GM12878 (cell line): ENCODE results near the gene CCDC106. TPM values are rescaled to one million over a fixed set of nuclear protein-coding genes. Genes with fewer than 3 reads are reported as not detected.

Source experiments
- EGR1 ChIP-seq, 2 experiments: IDR thresholded peaks; 1 replicate in 1 of 2; 2 replicates in 1 of 2; pipeline ENCODE4 v1.6.1; 2011 to 2012; ENCODE audit warnings: low read depth in 2 of 2, low read length in 2 of 2, borderline replicate concordance in 1 of 2, mild to moderate bottlenecking in 1 of 2, moderate library complexity in 1 of 2
- TAF1 ChIP-seq: IDR thresholded peaks from 2 replicates; pipeline ENCODE4 v1.6.1; 2011; ENCODE audit warnings: mild to moderate bottlenecking, low read depth, low read length, borderline replicate concordance
- polyA plus RNA-seq, 11 experiments: library from polyadenylated mRNA; depleted of rRNA in 4 of 11; unstranded in 6 of 11; stranded (reverse) in 5 of 11; fragments of >200 nt; fragmentation: Nextera tagmentation in 4 of 11; fragmentation: Illumina TruSeq in 1 of 11; extraction: Ambion mirVana in 4 of 11; extraction: Trizol in 1 of 11; gene quantifications; 1 replicate in 1 of 11; 2 replicates in 10 of 11; pipeline versions ENCODE4 v1.2.1 to v1.2.3, GENCODE V29; 2011 to 2016; ENCODE audit warnings: inconsistent platforms in 2 of 11, missing spikeins in 2 of 11, low read depth in 1 of 11
- total RNA-seq, 4 experiments: library from RNA; depleted of rRNA in 3 of 4; stranded (reverse); fragments of >200 nt in 3 of 4; fragmentation: Illumina TruSeq in 1 of 4; extraction: Trizol in 1 of 4; gene quantifications; 2 replicates each; pipeline versions ENCODE4 v1.2.1 to v1.2.3, GENCODE V29; 2013 to 2021
- TF ChIP-seq, protein P1 (sequence below): IDR thresholded peaks from 2 replicates; pipeline ENCODE4 v1.6.1; 2012; ENCODE audit warnings: improper control_type of control experiment, low read depth, low read length; ENCODE audit not compliant: insufficient replicate concordance
- TF ChIP-seq, protein P2 (sequence below): fragments of 450-650 bp; IDR thresholded peaks from 2 replicates; pipeline ENCODE4 v1.6.1; 2017; ENCODE audit warnings: mild to moderate bottlenecking, low read depth, inconsistent platforms; ENCODE audit not compliant: poor library complexity, severe bottlenecking

The CCDC106 gene
- total and polyA plus RNA-seq, 10 of the 15 experiments (the other 5 are each of a cell fraction or from before 2014, with no cell fraction given) = 0.04 to 35.9 (median 19.8) TPM

DNA sequence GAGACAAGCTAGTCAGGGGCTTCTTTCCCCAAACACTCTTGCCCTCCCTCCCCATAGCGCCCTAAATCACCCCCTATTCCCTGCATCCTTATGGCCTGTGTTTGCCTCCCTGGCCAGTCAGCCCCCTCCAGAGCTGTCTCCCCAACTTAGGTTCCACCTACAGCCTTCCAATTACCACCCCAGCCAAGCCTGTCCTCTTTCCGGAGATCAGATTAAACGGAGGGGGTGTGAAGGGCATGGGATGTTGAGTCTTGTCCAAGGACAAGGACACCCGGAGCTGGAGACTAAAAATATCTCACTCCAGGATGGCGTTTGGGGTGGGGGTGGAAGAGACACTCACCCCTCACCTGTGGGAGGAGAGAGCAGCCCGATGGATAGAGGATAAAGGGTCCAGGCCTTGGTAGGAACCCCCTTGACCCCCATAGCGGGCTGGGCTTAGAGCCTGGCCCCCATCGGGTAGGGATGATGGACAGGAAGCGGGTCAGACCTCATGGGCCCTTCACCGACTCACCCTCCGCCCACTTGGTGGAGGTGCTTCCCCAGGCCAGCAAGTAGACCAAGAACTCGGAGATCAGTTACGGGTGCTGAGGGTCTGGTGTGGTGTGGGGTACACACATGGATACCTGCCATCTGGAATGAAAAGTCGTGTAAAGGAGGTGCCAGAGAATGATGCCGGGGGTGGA lies 36.6 kb upstream of the CCDC106 start (continued):
- TF ChIP-seq, protein P1, sequence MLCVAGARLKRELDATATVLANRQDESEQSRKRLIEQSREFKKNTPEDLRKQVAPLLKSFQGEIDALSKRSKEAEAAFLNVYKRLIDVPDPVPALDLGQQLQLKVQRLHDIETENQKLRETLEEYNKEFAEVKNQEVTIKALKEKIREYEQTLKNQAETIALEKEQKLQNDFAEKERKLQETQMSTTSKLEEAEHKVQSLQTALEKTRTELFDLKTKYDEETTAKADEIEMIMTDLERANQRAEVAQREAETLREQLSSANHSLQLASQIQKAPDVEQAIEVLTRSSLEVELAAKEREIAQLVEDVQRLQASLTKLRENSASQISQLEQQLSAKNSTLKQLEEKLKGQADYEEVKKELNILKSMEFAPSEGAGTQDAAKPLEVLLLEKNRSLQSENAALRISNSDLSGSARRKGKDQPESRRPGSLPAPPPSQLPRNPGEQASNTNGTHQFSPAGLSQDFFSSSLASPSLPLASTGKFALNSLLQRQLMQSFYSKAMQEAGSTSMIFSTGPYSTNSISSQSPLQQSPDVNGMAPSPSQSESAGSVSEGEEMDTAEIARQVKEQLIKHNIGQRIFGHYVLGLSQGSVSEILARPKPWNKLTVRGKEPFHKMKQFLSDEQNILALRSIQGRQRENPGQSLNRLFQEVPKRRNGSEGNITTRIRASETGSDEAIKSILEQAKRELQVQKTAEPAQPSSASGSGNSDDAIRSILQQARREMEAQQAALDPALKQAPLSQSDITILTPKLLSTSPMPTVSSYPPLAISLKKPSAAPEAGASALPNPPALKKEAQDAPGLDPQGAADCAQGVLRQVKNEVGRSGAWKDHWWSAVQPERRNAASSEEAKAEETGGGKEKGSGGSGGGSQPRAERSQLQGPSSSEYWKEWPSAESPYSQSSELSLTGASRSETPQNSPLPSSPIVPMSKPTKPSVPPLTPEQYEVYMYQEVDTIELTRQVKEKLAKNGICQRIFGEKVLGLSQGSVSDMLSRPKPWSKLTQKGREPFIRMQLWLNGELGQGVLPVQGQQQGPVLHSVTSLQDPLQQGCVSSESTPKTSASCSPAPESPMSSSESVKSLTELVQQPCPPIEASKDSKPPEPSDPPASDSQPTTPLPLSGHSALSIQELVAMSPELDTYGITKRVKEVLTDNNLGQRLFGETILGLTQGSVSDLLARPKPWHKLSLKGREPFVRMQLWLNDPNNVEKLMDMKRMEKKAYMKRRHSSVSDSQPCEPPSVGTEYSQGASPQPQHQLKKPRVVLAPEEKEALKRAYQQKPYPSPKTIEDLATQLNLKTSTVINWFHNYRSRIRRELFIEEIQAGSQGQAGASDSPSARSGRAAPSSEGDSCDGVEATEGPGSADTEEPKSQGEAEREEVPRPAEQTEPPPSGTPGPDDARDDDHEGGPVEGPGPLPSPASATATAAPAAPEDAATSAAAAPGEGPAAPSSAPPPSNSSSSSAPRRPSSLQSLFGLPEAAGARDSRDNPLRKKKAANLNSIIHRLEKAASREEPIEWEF = no peak
- TF ChIP-seq TAF1 (no peak), EGR1 (IDR thresholded peaks at IDR 0.05; ENCODE audit: borderline replicate concordance in 1 of 2, low read depth in 2 of 2, low read length in 2 of 2) (no peak)
- TF ChIP-seq, protein P2, sequence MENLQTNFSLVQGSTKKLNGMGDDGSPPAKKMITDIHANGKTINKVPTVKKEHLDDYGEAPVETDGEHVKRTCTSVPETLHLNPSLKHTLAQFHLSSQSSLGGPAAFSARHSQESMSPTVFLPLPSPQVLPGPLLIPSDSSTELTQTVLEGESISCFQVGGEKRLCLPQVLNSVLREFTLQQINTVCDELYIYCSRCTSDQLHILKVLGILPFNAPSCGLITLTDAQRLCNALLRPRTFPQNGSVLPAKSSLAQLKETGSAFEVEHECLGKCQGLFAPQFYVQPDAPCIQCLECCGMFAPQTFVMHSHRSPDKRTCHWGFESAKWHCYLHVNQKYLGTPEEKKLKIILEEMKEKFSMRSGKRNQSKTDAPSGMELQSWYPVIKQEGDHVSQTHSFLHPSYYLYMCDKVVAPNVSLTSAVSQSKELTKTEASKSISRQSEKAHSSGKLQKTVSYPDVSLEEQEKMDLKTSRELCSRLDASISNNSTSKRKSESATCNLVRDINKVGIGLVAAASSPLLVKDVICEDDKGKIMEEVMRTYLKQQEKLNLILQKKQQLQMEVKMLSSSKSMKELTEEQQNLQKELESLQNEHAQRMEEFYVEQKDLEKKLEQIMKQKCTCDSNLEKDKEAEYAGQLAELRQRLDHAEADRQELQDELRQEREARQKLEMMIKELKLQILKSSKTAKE = no peak
- TF ChIP-seq, all 136 proteins: peak for 3
